Lung (tissue), 12 donors: Measurements from ENCODE around the gene LORICRIN. TPM values are rescaled to one million over a fixed set of nuclear protein-coding genes. Genes with fewer than 3 reads are reported as not detected.

Experiments used
- ATAC-seq: fragments of 200-7000 bp; cut with Tn5 transposase; one replicate; pipeline ENCODE4 v1.9.1; 2020; ENCODE audit warnings: moderate number of reproducible peaks; ENCODE audit not compliant: insufficient read depth, low FRiP score
- DNase-seq, 3 donors: peaks; one replicate each; pipeline ENCODE4 v3.0.0-alpha.2; 2013 to 2017
- H3K27ac ChIP-seq, 2 donors: one replicate each; pipeline ENCODE4 v1.5.1; 2013; ENCODE audit warnings: mild to moderate bottlenecking in 2 of 2, moderate library complexity in 2 of 2, control low read depth in 1 of 2, inconsistent platforms in 1 of 2, low read depth in 1 of 2, low read length in 1 of 2
- H3K27me3 ChIP-seq, 3 donors: one replicate each; pipeline ENCODE4 v1.5.1; 2013; ENCODE audit warnings: low read length in 2 of 3; ENCODE audit not compliant: control insufficient read depth in 3 of 3, insufficient read depth in 3 of 3
- H3K36me3 ChIP-seq, 4 donors: one replicate each; pipeline ENCODE4 v1.5.1; 2013; ENCODE audit warnings: low read length in 4 of 4, mild to moderate bottlenecking in 1 of 4, moderate library complexity in 1 of 4; ENCODE audit not compliant: control insufficient read depth in 4 of 4, insufficient read depth in 4 of 4
- H3K4me1 ChIP-seq, 5 donors: one replicate each; pipeline ENCODE4 v1.5.1; 2013; ENCODE audit warnings: low read length in 5 of 5, mild to moderate bottlenecking in 2 of 5, moderate library complexity in 1 of 5; ENCODE audit not compliant: control insufficient read depth in 5 of 5, insufficient read depth in 5 of 5
- H3K4me3 ChIP-seq: one replicate; pipeline ENCODE4 v1.5.1; 2013; ENCODE audit warnings: mild to moderate bottlenecking, control low read depth, moderate library complexity
- H3K9ac ChIP-seq, 2 donors: one replicate each; pipeline ENCODE4 v1.5.1; 2013; ENCODE audit warnings: low read length in 2 of 2, control low read depth in 1 of 2; ENCODE audit not compliant: insufficient read depth in 1 of 2
- H3K9me3 ChIP-seq, 4 donors: one replicate each; pipeline ENCODE4 v1.5.1; 2013; ENCODE audit warnings: low read length in 3 of 4, mild to moderate bottlenecking in 1 of 4, moderate library complexity in 1 of 4; ENCODE audit not compliant: control insufficient read depth in 4 of 4, insufficient read depth in 3 of 4
- CTCF ChIP-seq: IDR thresholded peaks from 2 replicates; pipeline ENCODE4 v1.5.1; 2012; ENCODE audit warnings: mild to moderate bottlenecking; ENCODE audit errors: control extremely low read depth, extremely low read depth
- WGBS, 2 donors: extraction: QIAGEN DNeasy Blood & Tissue Kit; methylation state at CpG; one replicate each; pipeline ENCODE4 v1.1.7; 2013; 5-methylcytosine and 5-hydroxymethylcytosine counted together
- polyA plus RNA-seq, 2 donors: library from polyadenylated mRNA; stranded (reverse); fragments of 200-250 nt; gene quantifications; one replicate each; pipeline ENCODE4 v1.2.1, GENCODE V29; 2013
- total RNA-seq, 2 donors: library from RNA; depleted of rRNA in 1 of 2; stranded (reverse); fragments of >200 nt in 1 of 2; gene quantifications; one replicate each; pipeline ENCODE4 v1.2.1, GENCODE V29; 2014 to 2021
- donor health status: control.
- donor health status: control.
- donor health status: Bipolar disorder and iron deficiency.
- donor health status: healthy.
- donor health status: DM: yes; HTN: yes; CAD: no.

Gene LORICRIN
- total and polyA plus RNA-seq, 4 donors, result not detected

- no peak overlapping the region for H3K4me3 ChIP-seq
- no peak overlapping the region for H3K9ac ChIP-seq
- H3K27me3 ChIP-seq, result no peaks in the 10 kb centered on the region
- H3K4me1 ChIP-seq, result no peaks in the 10 kb centered on the region
- no peak for DNase-seq
- TF ChIP-seq CTCF, result no peak
- H3K36me3 ChIP-seq, result no peaks in the 10 kb centered on the region
- no peak overlapping the region for H3K27ac ChIP-seq
- no peaks in the 10 kb centered on the region for H3K9me3 ChIP-seq
- ATAC-seq, result no peak
- 66 to 81% methylated on average over 8 of the region's 8 CpGs for WGBS, 2 donors
Observed at GRCh38 chr1:153292185-153292584, 32.7 kb downstream of the LORICRIN start.

- DNase-seq (no peak), ATAC-seq (no peak)
- Histone ChIP-seq H3K9ac (no peak overlapping the region), H3K9me3 (no peaks in the 10 kb centered on the region), H3K4me3 (no peak overlapping the region), H3K27ac (no peak overlapping the region), H3K36me3 (no peaks in the 10 kb centered on the region), H3K27me3 (no peaks in the 10 kb centered on the region), H3K4me1 (no peaks in the 10 kb centered on the region)
- no peak for TF ChIP-seq CTCF
- 65 to 71% methylated on average over 24 to 25 of the region's 25 CpGs for WGBS, 2 donors
Observed at GRCh38 chr1:153292740-153293479, 33.4 kb downstream of the LORICRIN start.

GRCh38 chr1:153293480-153293775 lies 33.9 kb downstream of the LORICRIN start:
- Histone ChIP-seq H3K4me1 (no peaks in the 10 kb centered on the region), H3K27me3 (no peaks in the 10 kb centered on the region), H3K9ac (no peak overlapping the region), H3K36me3 (no peaks in the 10 kb centered on the region), H3K27ac (no peak overlapping the region), H3K4me3 (no peak overlapping the region), H3K9me3 (no peaks in the 10 kb centered on the region)
- no peak for TF ChIP-seq CTCF
- ATAC-seq, result no peak
- WGBS, 2 donors, result 67 to 70% methylated on average over 7 of the region's 7 CpGs
- no peak for DNase-seq

- Histone ChIP-seq H3K36me3 (no peaks in the 10 kb centered on the region), H3K4me1 (no peaks in the 10 kb centered on the region), H3K9me3 (no peaks in the 10 kb centered on the region), H3K27ac (no peak overlapping the region), H3K9ac (no peak overlapping the region), H3K4me3 (no peak overlapping the region), H3K27me3 (no peaks in the 10 kb centered on the region)
- WGBS, 2 donors, result 38 to 50% methylated on average over 9 of the region's 9 CpGs
- DNase-seq (no peak), ATAC-seq (no peak)
- TF ChIP-seq CTCF, result no peak
Observed at GRCh38 chr1:153293851-153294250, 34.4 kb downstream of the LORICRIN start.
